Common myeloid progenitor, CD34-positive (primary cell): ENCODE data around the gene DAZAP1.

Experiments
- CTCF ChIA-PET: fragments of 350-600 bp; sonication (Branson Sonifier 250); formaldehyde crosslinking; loops from one replicate; lab custom pipeline; 2021; ENCODE audit warnings: antibody characterized with exemption; lab: Charles Lee
- POLR2A ChIA-PET: fragments of 350-600 bp; sonication (Branson Sonifier 250); formaldehyde crosslinking; loops from one replicate; lab custom pipeline; 2021; ENCODE audit warnings: antibody characterized with exemption; lab: Charles Lee
- DNase-seq, 3 donors: peaks; one replicate each; pipeline versions ENCODE4 v3.0.0 to v3.0.0-alpha.2; 2013
- H3K27ac ChIP-seq, 2 experiments: 1 replicate in 1 of 2; 2 replicates in 1 of 2; pipeline ENCODE4 v1.7.0; 2013; ENCODE audit warnings: inconsistent platforms in 2 of 2, low read length in 2 of 2, mild to moderate bottlenecking in 2 of 2, low read depth in 1 of 2, moderate library complexity in 1 of 2; ENCODE audit not compliant: severe bottlenecking in 2 of 2, insufficient read depth in 1 of 2, poor library complexity in 1 of 2
- H3K27me3 ChIP-seq, 5 experiments: replicated peaks in 2 of 5; 1 replicate in 3 of 5; 2 replicates in 2 of 5; pipeline versions ENCODE4 v1.6.1 to v1.7.0; 2013; ENCODE audit warnings: low read length in 4 of 5, mild to moderate bottlenecking in 2 of 5, moderate library complexity in 2 of 5, inconsistent platforms in 1 of 5; ENCODE audit not compliant: insufficient read depth in 5 of 5, control insufficient read depth in 4 of 5
- H3K36me3 ChIP-seq, 4 experiments: 1 replicate in 2 of 4; 2 replicates in 2 of 4; pipeline versions ENCODE4 v1.6.1 to v1.7.0; 2013; ENCODE audit warnings: low read length in 3 of 4, control low read depth in 1 of 4, mild to moderate bottlenecking in 1 of 4; ENCODE audit not compliant: control insufficient read depth in 4 of 4, insufficient read depth in 4 of 4
- H3K4me1 ChIP-seq, 4 experiments: 1 replicate in 3 of 4; 2 replicates in 1 of 4; pipeline versions ENCODE4 v1.6.1 to v1.7.1; 2013; ENCODE audit warnings: low read length in 3 of 4, mild to moderate bottlenecking in 3 of 4, control low read depth in 1 of 4, inconsistent platforms in 1 of 4, moderate library complexity in 1 of 4; ENCODE audit not compliant: control insufficient read depth in 4 of 4, insufficient read depth in 4 of 4; ENCODE audit errors: control extremely low read depth in 1 of 4
- H3K4me3 ChIP-seq, 7 experiments: 1 replicate in 4 of 7; 2 replicates in 3 of 7; pipeline versions ENCODE4 v1.5.1 to v1.7.0; 2013; ENCODE audit warnings: mild to moderate bottlenecking in 7 of 7, low read length in 6 of 7, moderate library complexity in 6 of 7, inconsistent platforms in 2 of 7, low read depth in 2 of 7, control low read depth in 1 of 7; ENCODE audit not compliant: insufficient read depth in 4 of 7, control insufficient read depth in 1 of 7; ENCODE audit errors: extremely low read depth in 1 of 7
- H3K9me3 ChIP-seq, 5 experiments: 1 replicate in 4 of 5; 2 replicates in 1 of 5; pipeline versions ENCODE4 v1.6.1 to v1.7.1; 2013; ENCODE audit warnings: low read length in 4 of 5, mild to moderate bottlenecking in 2 of 5, inconsistent platforms in 1 of 5, low read depth in 1 of 5, moderate library complexity in 1 of 5; ENCODE audit not compliant: control insufficient read depth in 4 of 5, insufficient read depth in 2 of 5; ENCODE audit errors: control extremely low read depth in 1 of 5
- WGBS: methylation state at CpG from one replicate; pipeline ENCODE4 v1.1.5; 2013; ENCODE audit not compliant: insufficient coverage; 5-methylcytosine and 5-hydroxymethylcytosine counted together

Gene DAZAP1

GRCh38 chr19:1399745-1400144 lies 7.6 kb upstream of the DAZAP1 start:
- DNase-seq: no peak
- Histone ChIP-seq H3K4me3 (no peak overlapping the region), H3K27me3 (no peaks in the 10 kb centered on the region), H3K9me3 (no peaks in the 10 kb centered on the region), H3K4me1 (peaks cover 0 to 54% (median 46%) of the 10 kb centered on the region in 4 experiments), H3K27ac (no peak overlapping the region), H3K36me3 (peaks cover 0 to 19% (median 2%) of the 10 kb centered on the region in 4 experiments)
- 98% methylated on average over 12 of the region's 15 CpGs for WGBS
- ChIA-PET CTCF (interaction anchor here (1.1 kb wide), 1 partner anchor 11 kb away, joined by 3 read pairs; no protein-coding TSS in a partner anchor), POLR2A (no interaction called here)

- DNase-seq: peak in 2 of 3 donors; percentile 42 to 57
- peak overlapping the region in 1 of 2 experiments; percentile 25 for H3K27ac ChIP-seq
- CTCF ChIA-PET: no interaction called here
- POLR2A ChIA-PET: no interaction called here
- peak overlapping the region; percentile 30 to 77 (median 69) for H3K4me3 ChIP-seq
- H3K9me3 ChIP-seq: no peaks in the 10 kb centered on the region
- peaks cover 0 to 16% (median 1%) of the 10 kb centered on the region in 4 experiments for H3K36me3 ChIP-seq
- no peaks in the 10 kb centered on the region for H3K27me3 ChIP-seq
- WGBS: 45% methylated on average over 30 of the region's 36 CpGs
- H3K4me1 ChIP-seq: peaks cover 0 to 54% (median 46%) of the 10 kb centered on the region in 4 experiments
Measured at GRCh38 chr19:1400281-1401137, 6.9 kb upstream of the DAZAP1 start.

DNA sequence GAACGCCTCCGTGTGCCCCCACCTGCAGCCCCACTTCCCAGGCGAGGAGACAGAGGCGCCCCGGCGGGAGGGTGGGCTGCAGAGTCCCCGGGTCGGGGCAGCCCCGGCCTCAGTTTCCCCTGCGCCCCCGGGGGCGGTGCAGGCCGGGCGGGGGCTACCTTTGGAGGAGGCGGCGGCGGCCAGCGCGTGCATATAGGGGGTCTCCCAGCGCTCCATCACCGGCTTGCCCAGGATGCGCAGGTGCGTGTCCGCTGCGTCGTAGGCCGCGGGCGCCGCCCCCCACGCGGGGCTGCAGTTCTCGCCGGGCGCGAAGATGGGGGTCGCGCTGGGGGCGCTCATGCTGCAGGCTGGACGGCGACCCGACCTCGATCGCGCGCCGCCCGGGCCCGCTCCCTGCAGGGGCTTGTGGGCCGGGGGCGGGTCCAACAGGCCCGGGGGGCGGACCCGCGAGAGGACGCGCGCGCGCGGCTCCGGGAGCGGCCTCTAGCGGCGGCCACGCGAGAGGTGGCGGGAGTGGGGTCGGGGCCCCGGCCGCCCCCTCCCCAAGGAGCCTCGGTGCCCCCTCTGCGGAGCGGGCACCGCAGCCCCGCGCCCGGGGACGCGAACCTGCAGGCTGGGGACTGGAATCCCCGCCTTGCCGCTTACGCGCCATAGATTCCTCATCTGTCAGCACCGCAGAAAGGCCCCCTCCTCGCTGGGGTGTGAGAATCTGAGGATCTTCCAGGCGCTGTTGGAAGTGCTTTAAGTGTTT lies 6.1 kb upstream of the DAZAP1 start, which contains the start of gene GAMT:
Gene GAMT, minus strand, starts transcription at position 405 of the 751 bp plus-strand sequence. Its CDS starts 66 bp downstream, at position 339.
- peak in 2 of 3 donors; percentile 50 to 61 for DNase-seq
- Histone ChIP-seq H3K36me3 (peaks cover 0 to 12% (median 1%) of the 10 kb centered on the region in 4 experiments), H3K4me1 (peaks cover 0 to 57% (median 40%) of the 10 kb centered on the region in 4 experiments), H3K27ac (peak within 1 kb of the TSS in 1 of 2 experiments; percentile 25), H3K4me3 (peak within 1 kb of the TSS; percentile 30 to 77 (median 69)), H3K9me3 (no peaks in the 10 kb centered on the region), H3K27me3 (no peaks in the 10 kb centered on the region)
- ChIA-PET POLR2A (no interaction called here), CTCF (interaction anchor here (1.5 kb wide), 1 partner anchor 15 kb away, joined by 3 read pairs; no protein-coding TSS in a partner anchor)
- WGBS: under 1% methylated on average over 78 of the region's 87 CpGs

DNA sequence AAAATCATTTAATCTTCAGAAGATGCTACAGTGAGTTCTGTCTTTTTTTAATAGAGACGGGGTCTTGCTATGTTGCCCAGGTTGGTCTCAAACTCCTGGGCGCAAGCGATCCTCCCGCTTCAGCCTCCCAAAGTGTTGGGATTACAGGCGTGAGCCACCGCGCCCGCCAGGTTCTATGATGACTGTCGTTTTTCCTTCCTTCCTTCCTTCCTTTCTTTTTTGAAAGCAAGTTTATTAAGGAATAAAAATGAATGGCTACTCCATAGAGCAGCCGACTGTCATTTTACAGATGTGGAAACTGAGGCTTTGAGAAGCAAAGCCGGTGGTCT lies 5.5 kb upstream of the DAZAP1 start:
- H3K4me3 ChIP-seq: peak overlapping the region in 6 of 7 experiments; percentile 59 to 77 (median 70)
- H3K4me1 ChIP-seq: peaks cover 0 to 57% (median 40%) of the 10 kb centered on the region in 4 experiments
- 39% methylated on average over 8 of the region's 11 CpGs for WGBS
- H3K36me3 ChIP-seq: peaks cover 0 to 12% (median 1%) of the 10 kb centered on the region in 4 experiments
- H3K27ac ChIP-seq: no peak overlapping the region
- no peaks in the 10 kb centered on the region for H3K27me3 ChIP-seq
- ChIA-PET CTCF (interaction anchor here (1.5 kb wide), 1 partner anchor 15 kb away, joined by 3 read pairs; no protein-coding TSS in a partner anchor), POLR2A (no interaction called here)
- no peaks in the 10 kb centered on the region for H3K9me3 ChIP-seq
- DNase-seq: no peak

DNA sequence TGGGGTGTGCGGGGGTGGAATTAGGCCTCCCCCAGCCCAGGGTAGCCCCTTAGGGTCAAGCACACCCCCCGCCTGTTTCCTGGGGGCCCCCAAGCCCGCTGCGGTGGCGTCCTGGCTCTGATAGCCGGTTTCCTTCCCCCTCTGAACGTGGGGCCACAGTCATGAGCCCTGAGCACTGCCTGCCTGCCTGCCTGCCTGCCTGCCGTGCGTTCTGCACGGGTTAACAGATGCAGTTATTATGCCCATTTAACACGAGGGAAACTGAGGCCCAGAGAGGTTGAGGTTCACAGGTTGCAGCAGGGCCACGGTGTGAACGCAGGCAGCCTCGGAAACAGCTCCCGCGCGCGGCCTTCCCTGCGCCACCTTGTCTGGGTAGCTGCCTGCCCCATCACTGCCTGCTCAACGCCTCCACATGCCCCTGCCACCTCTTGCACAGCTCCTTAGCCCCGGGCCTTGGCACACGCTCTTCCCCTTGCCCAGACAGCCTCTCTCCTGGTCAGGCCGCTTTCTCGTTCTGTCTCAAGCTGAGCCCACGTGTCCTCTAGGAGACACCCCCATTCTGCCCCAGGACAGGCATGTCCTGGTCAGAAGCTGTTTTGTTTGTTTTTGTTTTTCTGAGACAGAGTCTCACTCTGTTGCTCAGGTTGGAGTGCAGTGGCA lies 4.8 kb upstream of the DAZAP1 start:
- WGBS: 3% methylated on average over 24 of the region's 25 CpGs
- peak in 2 of 3 donors; percentile 24 to 44 for DNase-seq
- ChIA-PET POLR2A (interaction anchor here (0.6 to 1.0 kb wide), 4 partner anchors 16 to 928 kb away, joined by 3 to 5 read pairs (median 4); partner anchors contain the start of gene FAM174C), CTCF (interaction anchor here (0.6 to 1.6 kb wide), 5 partner anchors 11 to 42 kb away, joined by 3 to 5 read pairs (median 3); no protein-coding TSS in a partner anchor)
- peaks cover 0 to 8% (median 1%) of the 10 kb centered on the region in 4 experiments for H3K36me3 ChIP-seq
- no peaks in the 10 kb centered on the region for H3K9me3 ChIP-seq
- H3K27me3 ChIP-seq: no peaks in the 10 kb centered on the region
- no peak overlapping the region for H3K27ac ChIP-seq
- H3K4me3 ChIP-seq: peak overlapping the region in 5 of 7 experiments; percentile 38 to 77 (median 56)
- peaks cover 0 to 55% (median 37%) of the 10 kb centered on the region in 4 experiments for H3K4me1 ChIP-seq

DNA sequence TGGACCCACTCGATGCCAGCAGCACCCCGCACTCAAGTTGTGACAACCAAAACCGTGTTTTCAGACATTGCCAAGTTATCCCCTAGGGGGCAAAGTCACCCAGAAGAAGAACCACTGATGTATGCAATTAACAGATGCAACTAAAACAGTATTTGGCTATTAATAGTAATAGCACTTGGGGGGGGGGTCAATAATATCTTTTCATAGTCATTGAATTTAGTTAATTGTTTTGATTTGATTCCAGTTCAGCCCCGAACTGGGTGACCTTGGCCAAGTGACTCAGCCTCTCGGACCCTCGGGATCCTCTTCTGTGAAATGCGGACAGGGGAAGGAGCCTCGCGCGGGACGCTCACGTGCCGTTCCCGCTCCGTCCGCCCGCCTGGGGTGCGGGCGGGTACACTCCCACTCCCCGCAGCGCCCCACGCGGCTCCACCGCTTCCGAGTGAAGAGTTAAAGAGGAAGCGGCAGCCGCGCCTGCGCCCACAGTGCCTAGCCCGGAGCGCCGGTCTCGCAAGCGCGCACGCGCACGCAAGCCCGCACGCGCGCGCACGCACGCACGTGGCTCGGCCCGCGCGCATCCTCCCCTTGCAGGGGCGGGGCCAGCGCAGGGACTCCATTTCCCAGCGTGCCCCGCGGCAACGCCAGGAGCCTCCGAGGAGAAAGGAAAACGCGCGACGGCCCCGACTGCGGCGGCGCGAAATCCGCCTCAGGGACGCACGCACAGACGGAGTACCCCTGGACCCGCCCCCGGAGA lies 435 bp upstream of the DAZAP1 start:
- CTCF ChIA-PET: interaction anchor here (1.6 kb wide), 1 partner anchor 14 kb away, joined by 3 read pairs; no protein-coding TSS in a partner anchor
- peaks cover 0 to 31% (median 9%) of the 10 kb centered on the region in 4 experiments for H3K36me3 ChIP-seq
- 0% methylated on average over 66 of the region's 72 CpGs for WGBS
- H3K4me3 ChIP-seq: peak overlapping the region; percentile 10 to 90 (median 61)
- H3K4me1 ChIP-seq: peaks cover 0 to 59% (median 49%) of the 10 kb centered on the region in 4 experiments
- POLR2A ChIA-PET: no interaction called here
- H3K27me3 ChIP-seq: no peaks in the 10 kb centered on the region
- DNase-seq: peak; percentile 97 to 99 (median 98)
- H3K9me3 ChIP-seq: no peaks in the 10 kb centered on the region
- peak overlapping the region in 1 of 2 experiments; percentile 61 for H3K27ac ChIP-seq
